IMR-90 (cell line): Measurements from ENCODE around the gene MAGI1. TPM values are rescaled to one million over a fixed set of nuclear protein-coding genes. Genes with fewer than 3 reads are reported as not detected.

Experiments used
- ATAC-seq: fragments of 200-7000 bp; cut with Tn5 transposase; 2 replicates; pipeline ENCODE4 v1.9.1; 2020; ENCODE audit warnings: low read depth, mild to moderate bottlenecking, moderate library complexity
- BruUV-seq: library from RNA; stranded (reverse); fragments of 400-500 nt; replicated peaks from 2 replicates; lab custom pipeline; 2021; lab: Mats Ljungman, UMichigan
- CTCF ChIA-PET: fragments of 300-600 bp; formaldehyde crosslinking; extraction: SDS; loops from one replicate; lab custom pipeline; 2021; ENCODE audit warnings: antibody characterized with exemption; lab: Yijun Ruan, JAX
- POLR2A ChIA-PET: fragments of 300-600 bp; sonication (Branson Sonifier 250); formaldehyde crosslinking; loops from one replicate; lab custom pipeline; 2022; ENCODE audit warnings: antibody characterized with exemption; ENCODE audit not compliant: unreplicated experiment; lab: Charles Lee
- DNase-seq: peaks from one replicate; pipeline ENCODE4 v3.0.0; 2013
- H2AFZ ChIP-seq: replicated peaks from 2 replicates; pipeline ENCODE3; 2013; ENCODE audit warnings: low read length, mild to moderate bottlenecking; ENCODE audit not compliant: poor library complexity
- H2AK5ac ChIP-seq: 2 replicates; pipeline ENCODE4 v1.6.1; 2013; ENCODE audit warnings: low read depth, low read length, inconsistent platforms
- H2AK9ac ChIP-seq: replicated peaks from 2 replicates; pipeline ENCODE3; 2013; ENCODE audit warnings: mild to moderate bottlenecking, low read depth, low read length, moderate library complexity; ENCODE audit not compliant: poor library complexity
- H2BK120ac ChIP-seq: 2 replicates; pipeline ENCODE4 v1.6.1; 2013; ENCODE audit warnings: low read depth, low read length, inconsistent platforms
- H2BK15ac ChIP-seq: 3 replicates; pipeline ENCODE4 v1.6.1; 2013; ENCODE audit warnings: low read depth, low read length, inconsistent platforms
- H2BK20ac ChIP-seq: 2 replicates; pipeline ENCODE4 v1.6.1; 2013; ENCODE audit warnings: low read depth, mild to moderate bottlenecking, inconsistent platforms, low read length, moderate library complexity
- H2BK5ac ChIP-seq: 2 replicates; pipeline ENCODE4 v1.6.1; 2013; ENCODE audit warnings: mild to moderate bottlenecking, low read depth, low read length, inconsistent platforms; ENCODE audit not compliant: poor library complexity, severe bottlenecking
- H3K14ac ChIP-seq: replicated peaks from 2 replicates; pipeline ENCODE4 v1.6.1; 2013; ENCODE audit warnings: low read depth, low read length, inconsistent platforms
- H3K18ac ChIP-seq: 2 replicates; pipeline ENCODE4 v1.6.1; 2013; ENCODE audit warnings: low read depth, low read length, control low read depth
- H3K23ac ChIP-seq: 2 replicates; pipeline ENCODE4 v1.6.1; 2013; ENCODE audit warnings: low read depth, low read length, inconsistent platforms
- H3K27ac ChIP-seq: 2 replicates; pipeline ENCODE4 v1.5.1; 2013; ENCODE audit warnings: mild to moderate bottlenecking, control low read depth, low read length; ENCODE audit not compliant: insufficient read depth
- H3K27me3 ChIP-seq: 2 replicates; pipeline ENCODE4 v1.6.1; 2013; ENCODE audit warnings: low read length; ENCODE audit not compliant: control insufficient read depth, insufficient read depth
- H3K36me3 ChIP-seq: 2 replicates; pipeline ENCODE4 v1.6.1; 2013; ENCODE audit warnings: low read length, mixed read lengths; ENCODE audit not compliant: control insufficient read depth, insufficient read depth
- H3K4ac ChIP-seq: 2 replicates; pipeline ENCODE4 v1.6.1; 2013; ENCODE audit warnings: low read depth, low read length, inconsistent platforms
- H3K4me1 ChIP-seq: 2 replicates; pipeline ENCODE4 v1.6.1; 2013; ENCODE audit warnings: low read length, mixed read lengths; ENCODE audit not compliant: control insufficient read depth, insufficient read depth
- H3K4me2 ChIP-seq: 2 replicates; pipeline ENCODE4 v1.6.1; 2013; ENCODE audit warnings: low read depth, mild to moderate bottlenecking, control low read depth, low read length, moderate library complexity
- H3K4me3 ChIP-seq: 2 replicates; pipeline ENCODE4 v1.5.1; 2013; ENCODE audit warnings: low read depth, mild to moderate bottlenecking, control low read depth, low read length, moderate library complexity; ENCODE audit not compliant: insufficient read depth
- H3K56ac ChIP-seq: 2 replicates; pipeline ENCODE4 v1.6.1; 2013; ENCODE audit warnings: low read length, inconsistent platforms; ENCODE audit not compliant: insufficient read depth; ENCODE audit errors: extremely low read depth
- H3K79me1 ChIP-seq, 2 experiments: 2 replicates each; pipeline ENCODE4 v1.6.1; 2013; ENCODE audit warnings: low read length in 2 of 2, inconsistent platforms in 1 of 2, low read depth in 1 of 2
- H3K9ac ChIP-seq: 2 replicates; pipeline ENCODE4 v1.6.1; 2013; ENCODE audit warnings: low read depth, low read length, control low read depth
- H3K9me1 ChIP-seq: 2 replicates; pipeline ENCODE4 v1.6.1; 2013; ENCODE audit warnings: low read length, inconsistent platforms; ENCODE audit not compliant: insufficient read depth
- H3K9me3 ChIP-seq: 2 replicates; pipeline ENCODE4 v1.6.1; 2013; ENCODE audit warnings: low read length; ENCODE audit not compliant: control insufficient read depth, insufficient read depth
- H4K20me1 ChIP-seq: 2 replicates; pipeline ENCODE4 v1.6.1; 2013; ENCODE audit warnings: low read length, inconsistent platforms; ENCODE audit not compliant: insufficient read depth
- H4K5ac ChIP-seq: 2 replicates; pipeline ENCODE4 v1.6.1; 2013; ENCODE audit warnings: mild to moderate bottlenecking, low read depth, low read length, control low read depth
- H4K8ac ChIP-seq, 2 experiments: 2 replicates each; pipeline ENCODE4 v1.6.1; 2013; ENCODE audit warnings: low read depth in 2 of 2, low read length in 2 of 2, control low read depth in 1 of 2, inconsistent platforms in 1 of 2
- H4K91ac ChIP-seq: 2 replicates; pipeline ENCODE4 v1.6.1; 2013; ENCODE audit warnings: low read depth, low read length, inconsistent platforms; ENCODE audit not compliant: insufficient read depth
- BHLHE40 ChIP-seq: fragments of 150-350 bp; IDR thresholded peaks from 2 replicates; pipeline ENCODE4 v1.6.1; 2016; ENCODE audit warnings: mild to moderate bottlenecking, low read depth, low read length
- CEBPB ChIP-seq: IDR thresholded peaks from 2 replicates; pipeline ENCODE4 v1.6.1; 2012; ENCODE audit warnings: low read depth, low read length, improper control_type of control experiment
- CHD1 ChIP-seq: IDR thresholded peaks from 2 replicates; pipeline ENCODE4 v1.6.1; 2012; ENCODE audit warnings: low read depth, low read length, improper control_type of control experiment
- ELK1 ChIP-seq: fragments of 150-350 bp; IDR thresholded peaks from 2 replicates; pipeline ENCODE4 v1.6.1; 2016; ENCODE audit warnings: low read depth, mild to moderate bottlenecking, low read length, moderate library complexity, borderline replicate concordance
- FOS ChIP-seq: fragments of 150-350 bp; IDR thresholded peaks from 2 replicates; pipeline ENCODE4 v1.6.1; 2016; ENCODE audit warnings: low read depth, low read length
- MAFK ChIP-seq: IDR thresholded peaks from 2 replicates; pipeline ENCODE4 v1.6.1; 2012; ENCODE audit warnings: low read depth, low read length, improper control_type of control experiment
- MAZ ChIP-seq: IDR thresholded peaks from 2 replicates; pipeline ENCODE4 v1.6.1; 2012; ENCODE audit warnings: low read depth, mild to moderate bottlenecking, low read length, improper control_type of control experiment, moderate library complexity, borderline replicate concordance
- MXI1 ChIP-seq: IDR thresholded peaks from 2 replicates; pipeline ENCODE4 v1.6.1; 2012; ENCODE audit warnings: low read depth, mild to moderate bottlenecking, low read length, moderate library complexity, borderline replicate concordance
- NFE2L2 ChIP-seq: fragments of 150-350 bp; IDR thresholded peaks from 2 replicates; pipeline ENCODE4 v1.6.1; 2016; ENCODE audit warnings: low read depth, mild to moderate bottlenecking, low read length
- POLR2A ChIP-seq: IDR thresholded peaks from 2 replicates; pipeline ENCODE4 v1.6.1; 2012; ENCODE audit warnings: mild to moderate bottlenecking, low read depth, low read length
- RCOR1 ChIP-seq: IDR thresholded peaks from 2 replicates; pipeline ENCODE4 v1.6.1; 2012; ENCODE audit warnings: mild to moderate bottlenecking, low read length, improper control_type of control experiment; ENCODE audit not compliant: insufficient replicate concordance
- RFX5 ChIP-seq: IDR thresholded peaks from 2 replicates; pipeline ENCODE4 v1.8.0; 2012; ENCODE audit warnings: low read depth, mild to moderate bottlenecking, low read length, moderate library complexity
- SMC3 ChIP-seq: fragments of 150-350 bp; IDR thresholded peaks from 2 replicates; pipeline ENCODE4 v1.6.1; 2016; ENCODE audit warnings: low read depth, mild to moderate bottlenecking, antibody characterized with exemption, low read length, moderate library complexity
- USF2 ChIP-seq: fragments of 150-350 bp; IDR thresholded peaks from 2 replicates; pipeline ENCODE4 v1.6.1; 2017; ENCODE audit warnings: mild to moderate bottlenecking, antibody characterized with exemption, low read length, low read depth
- WGBS, 2 experiments: methylation state at CpG; one replicate each; pipeline versions ENCODE4 v1.1.5 to v1.1.7; 2013; ENCODE audit warnings: missing lambda C conversion rate in 2 of 2; ENCODE audit not compliant: insufficient read length in 1 of 2; ENCODE audit errors: extremely low coverage in 2 of 2; 5-methylcytosine and 5-hydroxymethylcytosine counted together
- dilution Hi-C: fragments of 300-500 bp; cut with HindIII; formaldehyde crosslinking; loops from one replicate; pipeline ENCODE4 v1.14.3; 2018; ENCODE audit warnings: low sequenced_read_pairs; ENCODE audit not compliant: unreplicated experiment
- in situ Hi-C: fragments of 300-500 bp; cut with MboI; formaldehyde crosslinking; loops from 3 replicates; pipeline ENCODE4 v1.14.3; 2019; ENCODE audit warnings: low sequenced_read_pairs, inconsistent platforms, mixed read lengths
- intact Hi-C: fragments of 100-400 bp; cut with micrococcal nuclease; formaldehyde crosslinking; loops from 2 replicates; pipeline ENCODE4 v1.10.0; 2022
- polyA plus RNA-seq, 3 experiments: library from polyadenylated mRNA; depleted of rRNA; stranded (reverse); fragments of >200 nt; gene quantifications; 2 replicates each; pipeline ENCODE4 v1.2.3, GENCODE V29; 2012; ENCODE audit warnings: low replicate concordance in 1 of 3
- total RNA-seq: library from RNA; depleted of rRNA; stranded (reverse); fragments of >200 nt; gene quantifications from 2 replicates; pipeline ENCODE4 v1.2.3, GENCODE V29; 2012

The MAGI1 gene
- total and polyA plus RNA-seq, 2 of the 4 experiments (the other 2 are of a cell fraction), result 14.5 to 24.2 TPM

GRCh38 chr3:65867463-65868210 is 171.1 kb downstream of the MAGI1 start:
- Histone ChIP-seq H3K23ac (no peak overlapping the region), H4K91ac (no peak overlapping the region), H3K14ac (no peak overlapping the region), H3K4me1 (no peaks in the 10 kb centered on the region), H2AK5ac (no peak overlapping the region), H3K79me1 (peaks cover 35 to 47% of the 10 kb centered on the region in 2 experiments), H4K8ac (no peak overlapping the region), H3K27ac (no peak overlapping the region), H2BK15ac (no peak overlapping the region), H3K18ac (no peak overlapping the region), H2AK9ac (no peak overlapping the region), H4K5ac (no peak overlapping the region), H3K9me1 (0 out of 2 replicates have a peak, but pooled peaks cover 9% of the 10 kb centered on the region), H2AFZ (no peak overlapping the region), H2BK20ac (no peak overlapping the region), H3K4me2 (no peak overlapping the region), H3K27me3 (no peaks in the 10 kb centered on the region), H3K9ac (no peak overlapping the region), H3K4ac (no peak overlapping the region), H2BK5ac (no peak overlapping the region), H2BK120ac (no peak overlapping the region), H3K4me3 (no peak overlapping the region), H3K36me3 (no peaks in the 10 kb centered on the region), H3K56ac (no peak overlapping the region), H3K9me3 (no peaks in the 10 kb centered on the region), H4K20me1 (peaks cover 18% of the 10 kb centered on the region; the same call in 1 of the 2 replicates)
- CTCF ChIA-PET, result no interaction called here
- POLR2A ChIA-PET, result no interaction called here
- dilution Hi-C loops (no loop called here), in situ Hi-C loops (no loop called here), intact Hi-C loops (no loop called here)
- DNase-seq, result no peak
- TF ChIP-seq MAZ, result no peak
- no peak for TF ChIP-seq RCOR1
- TF ChIP-seq MXI1, result no peak
- no peak for TF ChIP-seq ELK1
- no peak for TF ChIP-seq SMC3
- TF ChIP-seq POLR2A, result no peak
- no peak for TF ChIP-seq MAFK
- no peak for TF ChIP-seq USF2
- no peak for TF ChIP-seq RFX5
- TF ChIP-seq FOS, result no peak
- no peak for TF ChIP-seq CEBPB
- TF ChIP-seq CHD1, result no peak
- no peak for TF ChIP-seq BHLHE40
- TF ChIP-seq NFE2L2, result no peak
- ATAC-seq, result no peak
- no CpG with 5 or more reads among the region's 9 CpGs for WGBS, 2 experiments
- BruUV-seq, result no TSS peak
